ENCODE data around the gene LCA5.
"Not testable (repeated sequence)": the region's sequence is repeated elsewhere in the genome, so short reads cannot be mapped to it uniquely, and the experiment has no call there.

LCA5 gene

GRCh38 chr6:79467716-79468115 is 69.5 kb downstream of the LCA5 start:
- Histone ChIP-seq H3K4me3 (ENCODE audit: low read depth, low read length) (no peak overlapping the region), H3K27ac (ENCODE audit: low read depth, low read length) (no peak overlapping the region), H3K36me3 (ENCODE audit: control insufficient read depth, insufficient read depth, low read length) (no peaks in the 10 kb centered on the region), H3K9me3 (ENCODE audit: control insufficient read depth, insufficient read depth, low read length) (no peaks in the 10 kb centered on the region), H3K9ac (ENCODE audit: low read depth, low read length) (no peak overlapping the region), H3K4me1 (ENCODE audit: control insufficient read depth, insufficient read depth, low read length) (peaks cover 24% of the 10 kb centered on the region), H3K27me3 (ENCODE audit: control insufficient read depth, insufficient read depth, low read length) (no peaks in the 10 kb centered on the region)

GRCh38 chr6:79466207-79466834 is 70.9 kb downstream of the LCA5 start:
- Histone ChIP-seq H3K4me1 (ENCODE audit: control insufficient read depth, insufficient read depth, low read length) (peaks cover 24% of the 10 kb centered on the region), H3K9me3 (ENCODE audit: control insufficient read depth, insufficient read depth, low read length) (no peaks in the 10 kb centered on the region), H3K36me3 (ENCODE audit: control insufficient read depth, insufficient read depth, low read length) (no peaks in the 10 kb centered on the region), H3K27me3 (ENCODE audit: control insufficient read depth, insufficient read depth, low read length) (no peaks in the 10 kb centered on the region), H3K9ac (ENCODE audit: low read depth, low read length) (no peak overlapping the region), H3K4me3 (ENCODE audit: low read depth, low read length) (no peak overlapping the region), H3K27ac (ENCODE audit: low read depth, low read length) (no peak overlapping the region)

- Histone ChIP-seq H3K4me3 (ENCODE audit: low read depth, low read length) (no peak overlapping the region), H3K27ac (ENCODE audit: low read depth, low read length) (no peak overlapping the region), H3K36me3 (ENCODE audit: control insufficient read depth, insufficient read depth, low read length) (no peaks in the 10 kb centered on the region), H3K4me1 (ENCODE audit: control insufficient read depth, insufficient read depth, low read length) (peaks cover 24% of the 10 kb centered on the region), H3K9me3 (ENCODE audit: control insufficient read depth, insufficient read depth, low read length) (no peaks in the 10 kb centered on the region), H3K27me3 (ENCODE audit: control insufficient read depth, insufficient read depth, low read length) (no peaks in the 10 kb centered on the region), H3K9ac (ENCODE audit: low read depth, low read length) (no peak overlapping the region)
Measured at GRCh38 chr6:79465381-79465780, 71.8 kb downstream of the LCA5 start.

- Histone ChIP-seq H3K4me3 (ENCODE audit: low read depth, low read length) (no peak overlapping the region), H3K27me3 (ENCODE audit: control insufficient read depth, insufficient read depth, low read length) (no peaks in the 10 kb centered on the region), H3K36me3 (ENCODE audit: control insufficient read depth, insufficient read depth, low read length) (no peaks in the 10 kb centered on the region), H3K9me3 (ENCODE audit: control insufficient read depth, insufficient read depth, low read length) (no peaks in the 10 kb centered on the region), H3K4me1 (ENCODE audit: control insufficient read depth, insufficient read depth, low read length) (peaks cover 24% of the 10 kb centered on the region), H3K27ac (ENCODE audit: low read depth, low read length) (peak overlapping the region; percentile 51), H3K9ac (ENCODE audit: low read depth, low read length) (no peak overlapping the region)
Measured at GRCh38 chr6:79463621-79464050, 73.6 kb downstream of the LCA5 start.

- Histone ChIP-seq H3K4me1 (ENCODE audit: control insufficient read depth, insufficient read depth, low read length) (peaks cover 24% of the 10 kb centered on the region), H3K4me3 (ENCODE audit: low read depth, low read length) (no peak overlapping the region), H3K27me3 (ENCODE audit: control insufficient read depth, insufficient read depth, low read length) (no peaks in the 10 kb centered on the region), H3K36me3 (ENCODE audit: control insufficient read depth, insufficient read depth, low read length) (no peaks in the 10 kb centered on the region), H3K9me3 (ENCODE audit: control insufficient read depth, insufficient read depth, low read length) (no peaks in the 10 kb centered on the region), H3K27ac (ENCODE audit: low read depth, low read length) (no peak overlapping the region), H3K9ac (ENCODE audit: low read depth, low read length) (no peak overlapping the region)
Measured at GRCh38 chr6:79461205-79461604, 76.0 kb downstream of the LCA5 start.

- Histone ChIP-seq H3K27me3 (ENCODE audit: control insufficient read depth, insufficient read depth, low read length) (no peaks in the 10 kb centered on the region), H3K4me3 (ENCODE audit: low read depth, low read length) (no peak overlapping the region), H3K9ac (ENCODE audit: low read depth, low read length) (no peak overlapping the region), H3K27ac (ENCODE audit: low read depth, low read length) (no peak overlapping the region), H3K36me3 (ENCODE audit: control insufficient read depth, insufficient read depth, low read length) (no peaks in the 10 kb centered on the region), H3K9me3 (ENCODE audit: control insufficient read depth, insufficient read depth, low read length) (no peaks in the 10 kb centered on the region), H3K4me1 (ENCODE audit: control insufficient read depth, insufficient read depth, low read length) (no peaks in the 10 kb centered on the region)
Measured at GRCh38 chr6:79455446-79455845, 81.8 kb downstream of the LCA5 start.

GRCh38 chr6:79453558-79454042 is 83.6 kb downstream of the LCA5 start:
- Histone ChIP-seq H3K27ac (ENCODE audit: low read depth, low read length) (no peak overlapping the region), H3K27me3 (ENCODE audit: control insufficient read depth, insufficient read depth, low read length) (no peaks in the 10 kb centered on the region), H3K9me3 (ENCODE audit: control insufficient read depth, insufficient read depth, low read length) (no peaks in the 10 kb centered on the region), H3K9ac (ENCODE audit: low read depth, low read length) (no peak overlapping the region), H3K36me3 (ENCODE audit: control insufficient read depth, insufficient read depth, low read length) (no peaks in the 10 kb centered on the region), H3K4me3 (ENCODE audit: low read depth, low read length) (no peak overlapping the region), H3K4me1 (ENCODE audit: control insufficient read depth, insufficient read depth, low read length) (no peaks in the 10 kb centered on the region)

- Histone ChIP-seq H3K4me1 (ENCODE audit: control insufficient read depth, insufficient read depth, low read length) (no peaks in the 10 kb centered on the region), H3K27ac (ENCODE audit: low read depth, low read length) (no peak overlapping the region), H3K36me3 (ENCODE audit: control insufficient read depth, insufficient read depth, low read length) (no peaks in the 10 kb centered on the region), H3K27me3 (ENCODE audit: control insufficient read depth, insufficient read depth, low read length) (no peaks in the 10 kb centered on the region), H3K9me3 (ENCODE audit: control insufficient read depth, insufficient read depth, low read length) (no peaks in the 10 kb centered on the region), H3K4me3 (ENCODE audit: low read depth, low read length) (no peak overlapping the region), H3K9ac (ENCODE audit: low read depth, low read length) (no peak overlapping the region)
Measured at GRCh38 chr6:79450984-79451383, 86.2 kb downstream of the LCA5 start.

GRCh38 chr6:79446006-79446405 is 91.2 kb downstream of the LCA5 start:
- H3K27ac ChIP-seq (ENCODE audit: low read depth, low read length), result no peak overlapping the region
- H3K9me3 ChIP-seq (ENCODE audit: control insufficient read depth, insufficient read depth, low read length), result peaks cover 7% of the 10 kb centered on the region
- H3K4me1 ChIP-seq (ENCODE audit: control insufficient read depth, insufficient read depth, low read length), result no peaks in the 10 kb centered on the region
- no peaks in the 10 kb centered on the region for H3K36me3 ChIP-seq (ENCODE audit: control insufficient read depth, insufficient read depth, low read length)
- no peak overlapping the region for H3K4me3 ChIP-seq (ENCODE audit: low read depth, low read length)
- no peaks in the 10 kb centered on the region for H3K27me3 ChIP-seq (ENCODE audit: control insufficient read depth, insufficient read depth, low read length)
- no peak overlapping the region for H3K9ac ChIP-seq (ENCODE audit: low read depth, low read length)

- H3K36me3 ChIP-seq (ENCODE audit: control insufficient read depth, insufficient read depth, low read length); H3K9ac ChIP-seq (ENCODE audit: low read depth, low read length); H3K4me3 ChIP-seq (ENCODE audit: low read depth, low read length); H3K9me3 ChIP-seq (ENCODE audit: control insufficient read depth, insufficient read depth, low read length); H3K27me3 ChIP-seq (ENCODE audit: control insufficient read depth, insufficient read depth, low read length); H3K4me1 ChIP-seq (ENCODE audit: control insufficient read depth, insufficient read depth, low read length); H3K27ac ChIP-seq (ENCODE audit: low read depth, low read length): not testable (repeated sequence)
Measured at GRCh38 chr6:79443876-79444275, 93.4 kb downstream of the LCA5 start.

GRCh38 chr6:79441192-79441591 is 96.0 kb downstream of the LCA5 start:
- H3K36me3 ChIP-seq (ENCODE audit: control insufficient read depth, insufficient read depth, low read length), result no peaks in the 10 kb centered on the region
- no peak overlapping the region for H3K9ac ChIP-seq (ENCODE audit: low read depth, low read length)
- peaks cover 7% of the 10 kb centered on the region for H3K9me3 ChIP-seq (ENCODE audit: control insufficient read depth, insufficient read depth, low read length)
- no peak overlapping the region for H3K27ac ChIP-seq (ENCODE audit: low read depth, low read length)
- H3K4me1 ChIP-seq (ENCODE audit: control insufficient read depth, insufficient read depth, low read length), result no peaks in the 10 kb centered on the region
- H3K27me3 ChIP-seq (ENCODE audit: control insufficient read depth, insufficient read depth, low read length), result no peaks in the 10 kb centered on the region
- no peak overlapping the region for H3K4me3 ChIP-seq (ENCODE audit: low read depth, low read length)

Data from HUES48 (cell line).